GM12878 (cell line): ENCODE data around the gene R3HDM1. TPM values are rescaled to one million over a fixed set of nuclear protein-coding genes. Genes with fewer than 3 reads are reported as not detected.

ENCODE experiments used
- ATAC-seq: fragments of 200-7000 bp; cut with Tn5 transposase; 3 replicates; pipeline ENCODE4 v1.9.1; 2020; ENCODE audit warnings: mild to moderate bottlenecking, moderate library complexity
- BruUV-seq: library from RNA; stranded (reverse); fragments of 400-500 nt; replicated peaks from 2 replicates; lab custom pipeline; 2021; lab: Mats Ljungman, UMichigan
- CTCF ChIA-PET: fragments of 300-600 bp; sonication (Branson Sonifier 250); formaldehyde crosslinking; extraction: SDS; loops from one replicate; lab custom pipeline; 2021; ENCODE audit warnings: inconsistent platforms; lab: Yijun Ruan, JAX
- POLR2A ChIA-PET: fragments of 350-600 bp; formaldehyde crosslinking; extraction: SDS; loops from one replicate; lab custom pipeline; 2021; ENCODE audit warnings: inconsistent platforms; lab: Charles Lee
- RAD21 ChIA-PET: fragments of 300-600 bp; sonication (Branson Sonifier 250); formaldehyde crosslinking; loops from one replicate; lab custom pipeline; 2023; ENCODE audit warnings: antibody characterized with exemption; ENCODE audit not compliant: unreplicated experiment; lab: Charles Lee
- SMC1A ChIA-PET: fragments of 300-600 bp; sonication (Branson Sonifier 250); formaldehyde crosslinking; loops from one replicate; lab custom pipeline; 2023; ENCODE audit not compliant: unreplicated experiment, uncharacterized antibody; lab: Charles Lee
- DNase-seq: peaks from one replicate; pipeline ENCODE4 v3.0.0-alpha.2; 2011; ENCODE audit warnings: low read depth, low spot score
- FAIRE-seq: peaks from 3 replicates; lab custom pipeline; 2011; peaks lifted over from hg19 to GRCh38; lab: Jason Lieb, UNC
- H2AFZ ChIP-seq: 2 replicates; pipeline ENCODE4 v1.6.0; 2011; ENCODE audit warnings: low read depth, low read length, control low read depth; ENCODE audit not compliant: control insufficient read depth
- H3K27ac ChIP-seq: 2 replicates; pipeline ENCODE4 v1.5.1; 2011; ENCODE audit warnings: control low read depth; ENCODE audit not compliant: control insufficient read depth, insufficient read depth
- H3K27me3 ChIP-seq, 2 experiments: replicated peaks in 1 of 2; 2 replicates each; pipeline versions ENCODE4 v1.6.0 to v1.6.1; 2011; ENCODE audit warnings: low read length in 1 of 2; ENCODE audit not compliant: control insufficient read depth in 2 of 2, insufficient read depth in 2 of 2
- H3K36me3 ChIP-seq, 2 experiments: 2 replicates each; pipeline ENCODE4 v1.5.1; 2011; ENCODE audit warnings: low read length in 1 of 2; ENCODE audit not compliant: control insufficient read depth in 2 of 2, insufficient read depth in 2 of 2
- H3K4me1 ChIP-seq: 2 replicates; pipeline ENCODE4 v1.6.1; 2011; ENCODE audit warnings: mild to moderate bottlenecking, low read length, moderate library complexity, mixed read lengths; ENCODE audit not compliant: control insufficient read depth, insufficient read depth
- H3K4me2 ChIP-seq: 2 replicates; pipeline ENCODE4 v1.6.0; 2011; ENCODE audit warnings: control low read depth; ENCODE audit not compliant: control insufficient read depth, insufficient read depth
- H3K4me3 ChIP-seq: fragments of 200-600 bp; sonication (generic); 2 replicates; pipeline ENCODE4 v1.5.1; 2016
- H3K79me2 ChIP-seq: 2 replicates; pipeline ENCODE4 v1.6.0; 2011; ENCODE audit warnings: low read length; ENCODE audit not compliant: control insufficient read depth, insufficient read depth
- H3K9ac ChIP-seq: 2 replicates; pipeline ENCODE4 v1.8.0; 2011; ENCODE audit warnings: low read length, control low read depth, mixed read lengths; ENCODE audit not compliant: control insufficient read depth, insufficient read depth
- H3K9me3 ChIP-seq: replicated peaks from 3 replicates; pipeline ENCODE4 v1.5.1; 2011; ENCODE audit warnings: mild to moderate bottlenecking, low read length; ENCODE audit not compliant: control insufficient read depth, insufficient read depth
- H4K20me1 ChIP-seq: 2 replicates; pipeline ENCODE4 v1.6.0; 2011; ENCODE audit not compliant: control insufficient read depth, insufficient read depth
- EP300 ChIP-seq, 2 experiments: fragments of 150-350 bp in 1 of 2; IDR thresholded peaks; 2 replicates each; pipeline ENCODE4 v1.6.1; 2011 to 2012; ENCODE audit warnings: low read depth in 2 of 2, low read length in 2 of 2, borderline replicate concordance in 1 of 2, improper control_type of control experiment in 1 of 2, inconsistent platforms in 1 of 2; ENCODE audit not compliant: control insufficient read depth in 1 of 2
- IRF4 ChIP-seq: IDR thresholded peaks from 2 replicates; pipeline ENCODE4 v1.6.1; 2011; ENCODE audit warnings: low read depth, low read length
- ZNF217 ChIP-seq: fragments of 450-650 bp; IDR thresholded peaks from 2 replicates; pipeline ENCODE4 v1.6.1; 2017; ENCODE audit warnings: antibody characterized with exemption, mild to moderate bottlenecking
- WGBS: methylation state at CpG from one replicate; pipeline ENCODE4 v1.1.6; 2016; ENCODE audit warnings: low lambda C conversion rate; ENCODE audit not compliant: insufficient replicate concordance, insufficient coverage; ENCODE audit errors: missing lambda C conversion rate; 5-methylcytosine and 5-hydroxymethylcytosine counted together
- in situ Hi-C: fragments of 300-500 bp; cut with MboI; formaldehyde crosslinking; loops from 9 replicates; pipeline ENCODE4 v1.14.3; 2018; ENCODE audit warnings: mixed read lengths
- intact Hi-C: fragments of 100-400 bp; cut with micrococcal nuclease; formaldehyde crosslinking; loops from one replicate; pipeline ENCODE4 v1.14.2; 2022; ENCODE audit not compliant: unreplicated experiment
- polyA plus RNA-seq, 11 experiments: library from polyadenylated mRNA; depleted of rRNA in 4 of 11; unstranded in 6 of 11; stranded (reverse) in 5 of 11; fragments of >200 nt; fragmentation: Nextera tagmentation in 4 of 11; fragmentation: Illumina TruSeq in 1 of 11; extraction: Ambion mirVana in 4 of 11; extraction: Trizol in 1 of 11; gene quantifications; 1 replicate in 1 of 11; 2 replicates in 10 of 11; pipeline versions ENCODE4 v1.2.1 to v1.2.3, GENCODE V29; 2011 to 2016; ENCODE audit warnings: inconsistent platforms in 2 of 11, missing spikeins in 2 of 11, low read depth in 1 of 11
- total RNA-seq, 4 experiments: library from RNA; depleted of rRNA in 3 of 4; stranded (reverse); fragments of >200 nt in 3 of 4; fragmentation: Illumina TruSeq in 1 of 4; extraction: Trizol in 1 of 4; gene quantifications; 2 replicates each; pipeline versions ENCODE4 v1.2.1 to v1.2.3, GENCODE V29; 2013 to 2021

The R3HDM1 gene
- total and polyA plus RNA-seq, 10 of the 15 experiments (the other 5 are each of a cell fraction or from before 2014, with no cell fraction given), result 16.8 to 89.6 (median 47.7) TPM

DNA sequence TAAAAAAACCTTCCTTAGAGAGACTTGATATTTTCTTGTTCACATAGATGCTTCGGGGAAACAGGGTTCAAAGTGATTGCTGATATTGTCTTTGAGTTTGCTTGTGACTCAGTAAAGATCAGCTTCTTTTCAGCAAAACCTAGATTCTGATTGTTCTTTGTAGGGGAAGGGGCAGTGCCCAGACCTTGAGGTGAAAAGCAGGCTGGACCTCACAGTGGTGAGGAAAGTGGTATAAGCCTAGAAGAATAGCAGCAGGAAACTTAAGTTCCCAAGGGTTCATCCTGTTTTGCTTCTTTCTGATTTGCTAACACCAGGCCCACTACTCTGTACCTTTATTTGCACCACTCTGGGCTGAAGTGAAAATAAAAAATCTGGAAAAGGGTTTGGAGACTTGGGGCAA lies 231.2 kb downstream of the R3HDM1 start:
- no peaks in the 10 kb centered on the region for H3K79me2 ChIP-seq
- TF ChIP-seq IRF4 (no peak), EP300 (IDR thresholded peaks at IDR 0.05; ENCODE audit: borderline replicate concordance in 1 of 2, control insufficient read depth in 1 of 2, low read depth in 2 of 2, low read length in 2 of 2) (no peak)
- WGBS, result 87% methylated on average over 1 of the region's 1 CpG
- H3K27me3 ChIP-seq, result no peaks in the 10 kb centered on the region
- no peak overlapping the region for H3K4me2 ChIP-seq
- no peaks in the 10 kb centered on the region for H3K4me1 ChIP-seq
- no peak for DNase-seq
- ChIA-PET CTCF (interaction anchor here (0.8 kb wide), 1 partner anchor 135 kb away, joined by 3 read pairs; no protein-coding TSS in a partner anchor), SMC1A (interaction anchor here (1.4 kb wide), 1 partner anchor 30 kb away, joined by 5 read pairs; no protein-coding TSS in a partner anchor), POLR2A (interaction anchor here (1.0 kb wide), 2 partner anchors 8 to 17 kb away, joined by 3 to 5 read pairs; no protein-coding TSS in a partner anchor), RAD21 (no interaction called here)
- no peak for ATAC-seq
- no peaks in the 10 kb centered on the region; the same call in 2 of the 3 replicates for H3K9me3 ChIP-seq
- H3K4me3 ChIP-seq, result no peak overlapping the region
- no peaks in the 10 kb centered on the region for H4K20me1 ChIP-seq
- no peak overlapping the region for H3K27ac ChIP-seq
- H2AFZ ChIP-seq, result no peak overlapping the region
- in situ Hi-C loops, result no loop called here
- intact Hi-C loops, result no loop called here
- no TSS peak for BruUV-seq
- FAIRE-seq, result no peak
- H3K36me3 ChIP-seq, result peaks cover 5 to 17% of the 10 kb centered on the region in 2 experiments; a peak in 3 of 4 replicates
- no peak overlapping the region for H3K9ac ChIP-seq

DNA sequence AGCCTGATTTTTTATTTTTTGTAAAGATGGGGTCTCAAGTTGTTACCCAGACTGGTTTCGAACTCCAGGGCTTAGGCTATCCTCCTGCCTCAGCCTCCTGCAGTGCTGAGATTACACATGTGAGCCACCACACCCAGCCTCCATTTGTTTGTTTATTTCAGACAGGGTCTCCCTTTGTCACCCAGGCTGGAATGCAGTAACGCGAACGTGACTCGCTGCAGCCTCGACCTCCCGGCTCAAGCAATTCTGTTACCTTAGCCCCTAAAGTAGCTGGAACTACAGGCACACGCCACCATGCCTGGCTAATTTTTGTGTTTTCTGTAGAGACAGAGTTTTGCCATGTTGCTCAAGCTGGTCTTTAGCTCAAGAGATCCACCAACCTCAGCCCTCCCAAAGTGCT lies 237.6 kb downstream of the R3HDM1 start:
- Histone ChIP-seq H3K9me3 (no peaks in the 10 kb centered on the region), H3K27me3 (no peaks in the 10 kb centered on the region), H3K9ac (no peak overlapping the region), H3K27ac (no peak overlapping the region), H3K79me2 (no peaks in the 10 kb centered on the region), H2AFZ (no peak overlapping the region), H3K36me3 (peaks cover 5 to 32% of the 10 kb centered on the region in 2 experiments), H3K4me2 (no peak overlapping the region), H4K20me1 (no peaks in the 10 kb centered on the region), H3K4me3 (no peak overlapping the region), H3K4me1 (no peaks in the 10 kb centered on the region)
- ChIA-PET SMC1A (no interaction called here), RAD21 (no interaction called here), POLR2A (interaction anchor here (0.7 kb wide), 1 partner anchor 610 kb away, joined by 4 read pairs; no protein-coding TSS in a partner anchor), CTCF (interaction anchor here (0.6 to 3.5 kb wide), 6 partner anchors 9 to 1317 kb away, joined by 3 to 13 read pairs (median 4); no protein-coding TSS in a partner anchor)
- BruUV-seq, result no TSS peak
- ATAC-seq (no peak), DNase-seq (no peak), FAIRE-seq (no peak)
- WGBS, result over 99% methylated on average over 8 of the region's 8 CpGs
- TF ChIP-seq EP300 (IDR thresholded peaks at IDR 0.05; ENCODE audit: borderline replicate concordance in 1 of 2, control insufficient read depth in 1 of 2, low read depth in 2 of 2, low read length in 2 of 2), result no peak
- TF ChIP-seq ZNF217, result no peak
- in situ Hi-C loops (no loop called here), intact Hi-C loops (no loop called here)
